Activated naive CD4-positive, alpha-beta T cell treated with Interleukin-2 at 50 U/mL for 16 hours (primary cell): Measurements from ENCODE around the gene OR10V1.

Experiments
- DNase-seq: peaks from one replicate; pipeline ENCODE4 v3.0.0-alpha.2; 2020

Gene OR10V1

GRCh38 chr11:59667812-59668187 lies 45.8 kb downstream of the OR10V1 start:
- no peak for DNase-seq

GRCh38 chr11:59666969-59667368 lies 46.7 kb downstream of the OR10V1 start:
- DNase-seq = no peak
